ENCODE measurements around the gene NFATC2. TPM values are rescaled to one million over a fixed set of nuclear protein-coding genes. Genes with fewer than 3 reads are reported as not detected.
A peak's percentile ranks its signal among the peaks of the same experiment; 100 is the strongest.

The NFATC2 gene
- total and polyA plus RNA-seq, 12 donors, result 0.43 to 5.7 (median 3.3) TPM

DNA sequence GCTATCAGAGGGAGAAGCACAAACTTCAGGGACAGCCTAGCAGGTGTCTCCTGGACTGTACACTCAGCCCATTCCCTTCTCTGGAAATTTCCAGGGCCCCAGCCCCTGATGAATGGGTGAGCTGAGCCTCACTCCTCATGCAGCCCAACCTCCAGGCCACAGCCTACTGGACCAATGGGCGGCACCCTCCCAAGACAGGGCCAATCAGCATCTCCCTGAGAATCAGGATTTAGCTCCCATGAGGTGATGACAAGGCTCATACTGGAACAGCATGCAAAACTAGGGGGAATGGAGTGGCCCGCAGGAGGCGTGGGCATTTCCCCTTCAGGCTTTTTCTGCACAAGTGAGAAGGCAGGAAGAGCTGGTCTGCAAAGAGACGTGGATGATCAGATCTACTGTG lies 29.0 kb downstream of the NFATC2 start:
- intact Hi-C loops (cut with DNase I), result no loop called here
- no peak for ATAC-seq
- H3K4me3 ChIP-seq, result no peak overlapping the region
- H3K9me3 ChIP-seq, result no peaks in the 10 kb centered on the region
- no peak overlapping the region for H3K27ac ChIP-seq
- H3K27me3 ChIP-seq, result no peaks in the 10 kb centered on the region
- peaks cover 0 to 47% (median 0%) of the 10 kb centered on the region in 9 donors for H3K36me3 ChIP-seq
- TF ChIP-seq CTCF (IDR thresholded peaks at IDR 0.05), result no peak
- H3K4me1 ChIP-seq, result peaks cover 0 to 10% (median 0%) of the 10 kb centered on the region in 9 donors
- WGBS, 2 donors, result 93 to 98% methylated on average over 4 of the region's 4 CpGs
- DNase-seq, result no peak

- Histone ChIP-seq H3K27me3 (no peaks in the 10 kb centered on the region), H3K27ac (no peak overlapping the region), H3K4me3 (no peak overlapping the region), H3K9me3 (no peaks in the 10 kb centered on the region), H3K4me1 (peaks cover 0 to 13% (median 0%) of the 10 kb centered on the region in 9 donors), H3K36me3 (peaks cover 0 to 47% (median 0%) of the 10 kb centered on the region in 9 donors)
- intact Hi-C loops (cut with DNase I), result no loop called here
- TF ChIP-seq CTCF (IDR thresholded peaks at IDR 0.05), result no peak
- ATAC-seq, result peak in 1 of 8 donors; percentile 22
- no peak for DNase-seq
- 30 to 47% methylated on average over 2 of the region's 2 CpGs for WGBS, 2 donors
Observed at GRCh38 chr20:51512645-51513044, 29.9 kb downstream of the NFATC2 start.

GRCh38 chr20:51511861-51512619 lies 30.5 kb downstream of the NFATC2 start:
- TF ChIP-seq CTCF (IDR thresholded peaks at IDR 0.05), result no peak
- intact Hi-C loops (cut with DNase I), result no loop called here
- H3K4me3 ChIP-seq, result no peak overlapping the region

GRCh38 chr20:51510936-51511605 lies 31.4 kb downstream of the NFATC2 start:
- Histone ChIP-seq H3K27me3 (no peaks in the 10 kb centered on the region), H3K36me3 (peaks cover 0 to 38% (median 0%) of the 10 kb centered on the region in 9 donors), H3K27ac (no peak overlapping the region), H3K4me3 (no peak overlapping the region), H3K4me1 (peaks cover 0 to 18% (median 0%) of the 10 kb centered on the region in 9 donors), H3K9me3 (no peaks in the 10 kb centered on the region)
- TF ChIP-seq CTCF (IDR thresholded peaks at IDR 0.05), result no peak
- intact Hi-C loops (cut with DNase I), result no loop called here
- ATAC-seq (no peak), DNase-seq (no peak)
- 89 to 96% methylated on average over 6 of the region's 6 CpGs for WGBS, 2 donors

More at GRCh38 chr20:51511861-51512619, 30.5 kb downstream of the NFATC2 start:
- Histone ChIP-seq H3K36me3 (peaks cover 0 to 47% (median 0%) of the 10 kb centered on the region in 9 donors), H3K27me3 (no peaks in the 10 kb centered on the region), H3K4me1 (peaks cover 0 to 16% (median 0%) of the 10 kb centered on the region in 9 donors), H3K27ac (no peak overlapping the region), H3K9me3 (no peaks in the 10 kb centered on the region)
- ATAC-seq (no peak), DNase-seq (no peak)
- WGBS, 2 donors, result 93 to 94% methylated on average over 10 of the region's 10 CpGs

Measured in heart right ventricle (tissue), 16 donors.